GM23338 (cell line): ENCODE measurements around the gene UFM1. TPM values are rescaled to one million over a fixed set of nuclear protein-coding genes. Genes with fewer than 3 reads are reported as not detected.

Source experiments
- ATAC-seq: fragments of 200-7000 bp; cut with Tn5 transposase; 3 replicates; pipeline ENCODE4 v1.9.1; 2020
- DNase-seq: peaks from one replicate; pipeline ENCODE4 v3.0.0-alpha.2; 2015; ENCODE audit warnings: low spot score
- H2AFZ ChIP-seq: fragments of 200-600 bp; sonication (generic); 2 replicates; pipeline ENCODE4 v1.8.0; 2016; ENCODE audit warnings: antibody characterized with exemption, mild to moderate bottlenecking, moderate library complexity
- H3F3A ChIP-seq: fragments of 200-600 bp; sonication (generic); replicated peaks from 2 replicates; pipeline ENCODE4 v1.8.0; 2017; ENCODE audit warnings: antibody characterized with exemption, mixed run types, low read depth
- H3K27ac ChIP-seq: fragments of 200-600 bp; sonication (generic); 2 replicates; pipeline ENCODE4 v1.6.1; 2016; ENCODE audit warnings: low read depth
- H3K27me3 ChIP-seq: fragments of 200-600 bp; sonication (generic); 2 replicates; pipeline ENCODE4 v1.8.0; 2016; ENCODE audit warnings: mild to moderate bottlenecking, mixed run types, moderate library complexity; ENCODE audit not compliant: insufficient read depth
- H3K36me3 ChIP-seq: fragments of 200-600 bp; sonication (generic); 2 replicates; pipeline ENCODE4 v1.8.0; 2016; ENCODE audit warnings: mild to moderate bottlenecking; ENCODE audit not compliant: insufficient read depth
- H3K4me1 ChIP-seq: fragments of 200-600 bp; sonication (generic); 2 replicates; pipeline ENCODE4 v1.8.0; 2016; ENCODE audit warnings: mild to moderate bottlenecking, moderate library complexity; ENCODE audit not compliant: insufficient read depth
- H3K4me2 ChIP-seq: fragments of 200-600 bp; sonication (generic); 2 replicates; pipeline ENCODE4 v1.7.1; 2017; ENCODE audit warnings: mixed run types
- H3K4me3 ChIP-seq: fragments of 200-600 bp; sonication (generic); 2 replicates; pipeline ENCODE4 v1.6.1; 2016; ENCODE audit warnings: mixed run types
- H3K79me2 ChIP-seq: fragments of 200-600 bp; sonication (generic); replicated peaks from 2 replicates; pipeline ENCODE4 v1.8.0; 2017; ENCODE audit warnings: mild to moderate bottlenecking; ENCODE audit not compliant: insufficient read depth
- H3K9me2 ChIP-seq: fragments of 200-600 bp; sonication (generic); 2 replicates; pipeline ENCODE4 v1.8.0; 2017; ENCODE audit not compliant: insufficient read depth
- H4K20me1 ChIP-seq: fragments of 200-600 bp; sonication (generic); replicated peaks from 2 replicates; pipeline ENCODE4 v1.8.0; 2017; ENCODE audit warnings: mild to moderate bottlenecking; ENCODE audit not compliant: insufficient read depth
- H3K27ac Mint-ChIP-seq: 2 replicates; pipeline ENCODE4 v1.8.0; 2020; ENCODE audit warnings: inconsistent platforms, mild to moderate bottlenecking, moderate library complexity, mixed read lengths
- H3K27me3 Mint-ChIP-seq: 3 replicates; pipeline ENCODE4 v1.8.0; 2022; ENCODE audit warnings: low read depth, mild to moderate bottlenecking, moderate library complexity, mixed read lengths, inconsistent platforms; ENCODE audit not compliant: insufficient read depth, poor library complexity
- H3K36me3 Mint-ChIP-seq: 3 replicates; pipeline ENCODE4 v1.8.0; 2021; ENCODE audit warnings: low read depth, mild to moderate bottlenecking, inconsistent platforms, moderate library complexity, mixed read lengths
- H3K4me1 Mint-ChIP-seq: 3 replicates; pipeline ENCODE4 v1.8.0; 2020; ENCODE audit warnings: mild to moderate bottlenecking, inconsistent platforms, mixed read lengths
- H3K4me3 Mint-ChIP-seq: 3 replicates; pipeline ENCODE4 v1.8.0; 2021; ENCODE audit warnings: moderate library complexity, mild to moderate bottlenecking, inconsistent platforms, mixed read lengths
- H3K9me3 Mint-ChIP-seq: 3 replicates; pipeline ENCODE4 v1.8.0; 2020; ENCODE audit warnings: moderate library complexity, mild to moderate bottlenecking, inconsistent platforms, mixed read lengths
- ZNF462 ChIP-seq: fragments of 250-450 bp; sonication (Bioruptor Pico); IDR thresholded peaks from 2 replicates; pipeline ENCODE4 v1.5.0; 2020; ENCODE audit warnings: mild to moderate bottlenecking, moderate library complexity
- polyA plus RNA-seq: library from polyadenylated mRNA; unstranded; fragments of >200 nt; fragmentation: Nextera tagmentation; extraction: Ambion mirVana; gene quantifications from 2 replicates; pipeline ENCODE4 v1.2.1, GENCODE V29; 2016
- total RNA-seq: library from RNA; depleted of rRNA; stranded (reverse); fragments of >200 nt; shearing (Covaris generic); gene quantifications from 2 replicates; pipeline ENCODE4 v1.2.3, GENCODE V29; 2014

UFM1 gene
- total and polyA plus RNA-seq, 2 experiments from 2014 or later: 57.0 to 77.1 TPM

GRCh38 chr13:38301236-38301635, 48.4 kb upstream of the UFM1 start:
- Mint-ChIP-seq H3K4me3 (no peak overlapping the region), H3K36me3 (no peaks in the 10 kb centered on the region)

More at GRCh38 chr13:38301236-38301635, 48.4 kb upstream of the UFM1 start:
- no peak for TF ChIP-seq ZNF462 (CRISPR knock-in tag)
- Histone ChIP-seq H3K4me3 (no peak overlapping the region), H3K79me2 (no peaks in the 10 kb centered on the region), H3K4me2 (no peak overlapping the region), H3K27ac (no peak overlapping the region), H3K36me3 (no peaks in the 10 kb centered on the region), H2AFZ (no peak overlapping the region), H3K27me3 (no peaks in the 10 kb centered on the region), H4K20me1 (no peaks in the 10 kb centered on the region), H3F3A (no peaks in the 10 kb centered on the region), H3K4me1 (no peaks in the 10 kb centered on the region), H3K9me2 (no peaks in the 10 kb centered on the region)
- no peaks in the 10 kb centered on the region for H3K27me3 Mint-ChIP-seq
- H3K4me1 Mint-ChIP-seq: no peaks in the 10 kb centered on the region
- no peaks in the 10 kb centered on the region for H3K9me3 Mint-ChIP-seq
- ATAC-seq: no peak
- no peak for DNase-seq
- no peak overlapping the region for H3K27ac Mint-ChIP-seq
